Mesenteric fat pad (tissue), 1 donor: ENCODE results near the gene MCCC2. TPM values are rescaled to one million over a fixed set of nuclear protein-coding genes. Genes with fewer than 3 reads are reported as not detected.
A peak's percentile ranks its signal among the peaks of the same experiment; 100 is the strongest.
"Not testable (repeated sequence)": the region's sequence is repeated elsewhere in the genome, so short reads cannot be mapped to it uniquely, and the experiment has no call there.

ENCODE experiments used
- DNase-seq: peaks from one replicate; pipeline ENCODE4 v3.0.0-alpha.2; 2020; ENCODE audit warnings: low spot score
- long read RNA-seq: library from polyadenylated mRNA; unstranded; transcript quantifications from one replicate; pipeline ENCODE4 v2.0.0, GENCODE V29; 2020
- total RNA-seq: library from RNA; stranded (reverse); fragmentation: NEBNext Ultra II Directional; extraction: Animal tissue kit (Norgen Biotek cat#: 25700); gene quantifications from one replicate; pipeline ENCODE4 v1.2.1, GENCODE V29; 2021
- donor health status: DM: yes; HTN: yes; CAD: no.

The MCCC2 gene
- total RNA-seq, result 48.6 TPM
- long read RNA-seq, transcript MCCC2-201 (17 exons, 3,665 nt), result major isoform, 13 of 41 reads
- long read RNA-seq, transcript MCCC2-205 (11 exons, 1,214 nt), result minor isoform, 9 of 41 reads
- long read RNA-seq, partial matches to known transcripts, result 1 of 41 reads
- long read RNA-seq, other reads (novel, unspliced or antisense), result 18 of 41 reads

GRCh38 chr5:71586941-71587765, at the start of gene MCCC2:
Gene MCCC2 (plus strand): TSS chr5:71587340. CDS start chr5:71587426, 86 bp downstream.
- DNase-seq, result peak; percentile 99

DNA sequence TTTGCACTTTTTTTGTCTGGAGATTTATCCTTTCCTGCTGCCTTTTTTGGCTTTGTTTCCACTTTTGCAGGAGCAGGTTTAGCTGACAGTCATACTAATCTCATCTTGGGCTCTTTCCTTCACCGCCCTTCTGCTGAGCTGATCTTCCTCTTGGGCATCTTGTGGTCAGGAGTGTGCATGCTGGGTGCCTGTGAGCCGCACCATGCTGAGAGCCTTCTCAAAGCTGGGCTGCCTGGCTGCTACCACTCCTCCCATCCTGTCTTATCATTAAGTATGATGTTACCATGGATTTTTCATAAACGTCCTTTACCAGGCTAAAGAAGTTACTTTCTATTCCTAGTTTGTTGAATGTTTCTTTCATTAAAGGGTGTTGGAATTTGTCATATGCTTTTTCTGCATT, 49.5 kb upstream of the MCCC2 start:
- no peak for DNase-seq

DNA sequence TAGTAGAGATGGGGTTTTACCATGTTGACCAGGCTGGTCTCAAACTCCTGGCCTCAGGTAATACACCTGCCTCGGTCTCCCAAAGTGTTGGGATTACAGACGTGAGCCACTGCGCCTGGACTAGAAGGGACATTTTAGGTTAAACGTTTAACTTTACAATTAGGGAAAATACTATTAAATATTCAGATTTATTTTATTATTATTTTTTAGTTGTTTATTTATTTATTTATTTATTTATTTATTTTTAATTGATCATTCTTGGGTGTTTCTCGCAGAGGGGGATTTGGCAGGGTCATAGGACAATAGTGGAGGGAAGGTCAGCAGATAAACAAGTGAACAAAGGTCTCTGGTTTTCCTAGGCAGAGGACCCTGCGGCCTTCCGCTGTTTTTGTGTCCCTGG, 36.3 kb upstream of the MCCC2 start:
- DNase-seq, result not testable (repeated sequence)

DNA sequence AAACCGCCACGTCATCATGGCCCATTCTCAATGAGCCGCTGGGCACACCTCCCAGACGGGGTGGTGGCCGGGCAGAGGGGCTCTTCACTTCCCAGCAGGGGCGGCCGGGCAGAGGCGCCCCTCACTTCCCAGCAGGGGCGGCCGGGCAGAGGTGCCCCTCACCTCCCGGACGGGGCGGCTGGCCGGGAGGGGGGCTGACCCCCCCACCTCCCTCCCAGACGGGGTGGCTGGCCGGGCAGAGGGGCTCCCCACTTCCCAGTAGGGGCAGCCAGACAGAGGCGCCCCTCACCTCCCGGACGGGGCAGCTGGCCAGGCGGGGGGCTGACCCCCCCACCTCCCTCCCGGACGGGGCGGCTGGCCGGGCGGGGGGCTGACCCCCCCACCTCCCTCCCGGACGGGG, 35.6 kb upstream of the MCCC2 start:
- DNase-seq, result peak; percentile 79

DNA sequence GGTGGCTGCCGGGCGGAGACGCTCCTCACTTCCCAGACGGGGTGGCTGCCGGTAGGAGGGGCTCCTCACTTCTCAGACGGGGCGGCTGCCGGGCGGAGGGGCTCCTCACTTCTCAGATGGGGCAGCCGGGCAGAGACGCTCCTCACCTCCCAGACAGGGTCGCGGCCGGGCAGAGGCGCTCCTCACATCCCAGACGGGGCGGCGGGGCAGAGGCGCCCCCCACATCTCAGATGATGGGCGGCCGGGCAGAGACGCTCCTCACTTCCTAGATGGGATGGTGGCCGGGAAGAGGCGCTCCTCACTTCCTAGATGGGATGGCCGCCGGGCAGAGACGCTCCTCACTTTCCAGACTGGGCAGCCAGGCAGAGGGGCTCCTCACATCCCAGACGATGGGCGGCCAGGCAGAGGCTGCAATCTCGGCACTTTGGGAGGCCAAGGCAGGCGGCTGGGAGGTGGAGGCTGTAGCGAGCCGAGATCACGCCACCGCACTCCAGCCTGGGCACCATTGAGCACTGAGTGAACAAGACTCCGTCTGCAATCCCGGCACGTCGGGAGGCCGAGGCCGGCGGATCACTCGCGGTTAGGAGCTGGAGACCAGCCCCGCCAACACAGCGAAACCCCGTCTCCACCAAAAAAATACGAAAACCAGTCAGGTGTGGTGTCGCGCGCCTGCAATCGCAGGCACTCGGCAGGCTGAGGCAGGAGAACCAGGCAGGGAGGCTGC, 35.0 kb upstream of the MCCC2 start:
- DNase-seq, result not testable (repeated sequence)

DNA sequence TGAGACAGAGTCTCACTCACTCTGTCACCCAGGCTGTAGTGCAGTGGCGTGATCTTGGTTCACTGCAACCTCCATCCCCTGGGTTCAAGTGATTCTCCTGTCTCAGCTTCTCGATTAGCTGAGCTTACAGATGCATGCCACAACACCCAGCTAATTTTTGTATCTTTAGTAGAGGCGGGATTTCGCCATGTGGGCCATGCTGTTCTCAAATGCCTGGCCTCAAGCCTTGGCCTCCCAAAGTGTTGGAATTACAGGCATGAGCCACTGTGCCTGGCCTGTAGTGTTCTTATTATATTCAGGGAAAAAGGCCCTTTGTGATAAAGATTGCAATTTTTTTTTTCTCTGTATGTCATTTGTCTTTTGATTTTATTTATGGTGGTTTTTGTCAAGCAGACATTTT, 24.0 kb upstream of the MCCC2 start:
- DNase-seq, result no peak

GRCh38 chr5:71564895-71565294, 22.2 kb upstream of the MCCC2 start:
- no peak for DNase-seq

DNA sequence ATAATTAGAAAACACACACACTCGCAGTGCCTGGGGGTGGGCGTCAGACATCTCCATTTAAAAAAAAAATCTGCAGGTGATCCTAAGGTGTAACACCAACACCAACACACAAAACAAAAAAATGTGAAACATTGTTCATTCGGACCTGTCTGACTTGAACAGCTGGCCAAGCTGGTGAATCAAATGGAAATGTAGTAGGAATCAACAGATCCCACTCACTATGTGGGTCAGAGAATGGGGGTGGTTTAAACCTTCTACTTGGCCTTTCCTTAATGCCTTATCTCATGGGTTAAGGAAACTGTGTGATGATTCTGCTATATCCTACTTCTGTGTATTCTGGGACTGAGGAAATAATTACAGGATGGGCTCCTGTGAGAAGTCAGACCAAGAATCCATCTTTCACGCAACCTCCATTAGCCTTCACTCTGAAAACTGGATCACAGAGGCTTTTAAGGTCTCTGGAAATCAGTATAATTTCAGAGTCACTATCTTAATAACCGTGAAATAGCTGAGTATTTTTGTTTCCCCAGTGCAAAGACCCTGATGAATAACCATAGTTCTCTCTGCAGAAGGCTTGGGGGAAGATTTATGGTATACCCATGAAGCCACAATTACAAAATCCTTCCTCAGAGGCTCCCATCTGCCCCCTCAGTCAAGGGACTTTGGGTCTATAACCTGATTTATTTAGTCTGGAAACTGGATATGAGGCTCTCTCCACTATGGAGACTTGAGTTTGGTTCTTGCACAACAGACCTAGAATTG, 17.2 kb upstream of the MCCC2 start:
- DNase-seq, result no peak

- DNase-seq, result not testable (repeated sequence)
Measured at GRCh38 chr5:71571811-71572210, 15.3 kb upstream of the MCCC2 start.

DNA sequence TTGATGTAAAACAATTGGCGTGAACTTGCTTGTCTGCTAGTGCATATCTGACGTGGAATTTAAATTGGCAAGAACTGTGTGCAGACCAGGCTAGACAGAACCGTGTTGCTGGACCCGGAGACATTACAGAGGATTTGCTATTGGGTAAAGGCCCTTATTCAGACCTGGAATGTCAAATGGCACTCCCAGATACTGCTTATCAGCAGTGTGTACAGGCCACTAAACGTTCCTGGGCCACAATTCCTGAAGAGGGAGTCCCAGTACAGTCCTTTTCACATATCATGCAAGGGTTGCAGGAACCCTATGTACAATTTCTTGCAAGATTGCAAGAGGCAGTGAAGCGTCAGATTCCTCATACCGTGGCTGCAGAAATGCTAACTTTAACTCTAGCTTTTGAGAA, 13.5 kb upstream of the MCCC2 start:
- DNase-seq, result no peak

DNA sequence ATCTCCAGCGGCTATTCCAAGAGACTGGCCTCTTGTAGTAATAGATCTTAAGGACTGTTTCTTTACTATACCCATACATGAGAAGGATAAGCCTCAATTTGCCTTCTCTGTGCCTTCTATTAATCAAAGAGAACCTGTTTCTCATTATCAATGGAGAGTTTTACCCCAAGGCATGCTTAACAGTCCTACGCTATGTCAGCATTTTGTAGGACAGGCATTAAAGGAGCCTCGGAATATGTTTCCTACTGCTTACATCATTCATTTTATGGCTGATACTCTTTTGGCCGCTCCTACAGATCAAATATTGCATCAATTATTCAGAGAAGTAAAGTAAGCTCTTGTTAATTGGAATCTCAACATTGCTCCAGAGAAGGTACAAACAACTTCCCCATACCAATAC, 11.6 kb upstream of the MCCC2 start:
- not testable (repeated sequence) for DNase-seq

- no peak for DNase-seq
Measured at GRCh38 chr5:71576241-71576640, 10.9 kb upstream of the MCCC2 start.

GRCh38 chr5:71577839-71578238, 9.3 kb upstream of the MCCC2 start:
- not testable (repeated sequence) for DNase-seq

GRCh38 chr5:71582945-71583584, 4.1 kb upstream of the MCCC2 start:
- DNase-seq, result no peak

DNA sequence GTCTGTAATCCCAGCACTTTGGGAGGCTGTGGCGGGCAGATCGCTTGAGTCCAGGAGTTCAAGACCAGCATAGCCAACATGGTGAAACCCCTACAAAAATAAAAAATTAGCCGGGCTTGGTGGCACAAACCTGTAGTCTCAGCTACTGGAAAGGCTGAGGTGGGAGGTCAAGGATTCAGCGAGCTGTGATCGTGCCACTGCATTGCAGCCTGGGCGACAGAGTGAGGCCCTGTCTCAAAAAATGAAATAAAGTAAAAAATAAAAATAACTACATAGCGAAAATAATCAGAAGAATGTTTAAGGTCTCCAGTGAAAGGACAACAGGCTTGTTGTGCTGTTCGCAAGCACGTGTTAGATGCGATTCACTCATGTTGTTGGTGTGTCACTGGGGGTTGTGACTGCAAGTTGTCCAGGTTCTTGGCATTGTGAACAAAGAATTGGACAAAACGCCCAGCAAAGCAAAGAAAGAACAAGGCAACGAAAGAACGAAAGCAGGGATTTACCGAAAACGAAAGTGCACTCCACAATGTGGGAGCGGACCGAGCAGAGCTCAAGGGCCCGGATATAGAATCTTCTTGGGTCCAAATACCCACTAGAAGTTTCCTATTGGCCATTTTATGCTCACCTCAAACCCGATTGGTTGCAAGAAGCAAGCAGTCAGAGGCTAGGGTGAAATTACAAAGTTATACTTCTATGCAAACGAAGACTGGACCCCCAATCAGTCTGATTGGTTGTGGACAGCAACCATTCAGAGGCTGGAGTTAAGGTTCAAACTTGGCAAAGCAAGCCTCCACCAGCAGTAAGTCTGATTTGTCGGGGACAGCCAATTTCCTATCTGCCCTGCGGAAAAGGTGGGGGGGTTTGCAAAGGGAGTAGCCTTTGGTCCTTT, 844 bp upstream of the MCCC2 start:
- no peak for DNase-seq

DNA sequence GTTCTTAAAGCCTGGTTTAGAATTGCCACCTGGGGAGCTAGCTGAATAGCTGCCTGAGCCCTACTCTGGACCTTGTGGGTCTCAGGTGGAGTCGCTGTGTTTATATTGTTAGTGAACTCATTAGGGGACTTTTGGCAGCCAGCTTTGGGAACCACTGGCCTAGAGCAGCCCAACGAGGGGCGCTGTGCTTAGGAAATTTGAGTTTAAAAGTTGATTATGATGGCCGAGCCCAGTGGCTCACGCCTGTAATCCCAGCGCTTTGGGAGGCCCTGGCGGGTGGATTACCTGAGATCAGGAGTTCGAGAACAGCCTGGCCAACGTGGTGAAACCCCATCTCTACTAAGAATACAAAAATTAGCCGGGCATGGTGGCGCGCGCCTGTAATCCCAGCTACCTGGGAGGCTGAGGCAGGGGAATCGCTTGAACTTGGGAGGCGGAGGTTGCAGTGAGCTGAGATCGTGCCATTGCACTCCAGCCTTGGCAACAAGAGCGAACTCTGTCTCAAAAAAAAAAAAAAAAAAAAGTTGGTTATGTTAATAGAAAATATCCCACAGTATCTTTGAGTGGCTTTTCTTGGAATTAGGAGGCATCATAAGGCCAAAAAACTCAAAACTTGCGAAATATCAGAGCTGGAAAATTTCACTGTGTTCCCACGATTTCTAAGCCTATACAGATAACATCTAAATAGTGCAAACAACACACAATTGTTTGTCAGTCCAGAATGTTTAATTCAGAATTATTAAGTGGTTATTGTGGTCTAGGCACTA, 809 bp downstream of the MCCC2 start:
- DNase-seq, result no peak

GRCh38 chr5:71588533-71588885, 1.4 kb downstream of the MCCC2 start:
- no peak for DNase-seq

- no peak for DNase-seq
Measured at GRCh38 chr5:71589903-71590302, 2.8 kb downstream of the MCCC2 start.

GRCh38 chr5:71591100-71591499, 4.0 kb downstream of the MCCC2 start:
- no peak for DNase-seq
